HUES6 (cell line): ENCODE data around the gene ITPRID2.
"Not testable (repeated sequence)": the region's sequence is repeated elsewhere in the genome, so short reads cannot be mapped to it uniquely, and the experiment has no call there.

Experiments used
- H3K27ac ChIP-seq: 2 replicates; pipeline ENCODE4 v1.7.0; 2013; ENCODE audit warnings: low read depth, mild to moderate bottlenecking, low read length, inconsistent platforms
- H3K27me3 ChIP-seq: 2 replicates; pipeline ENCODE4 v1.6.1; 2013; ENCODE audit warnings: low read length; ENCODE audit not compliant: control insufficient read depth, insufficient read depth
- H3K36me3 ChIP-seq: 2 replicates; pipeline ENCODE4 v1.6.1; 2013; ENCODE audit warnings: low read length; ENCODE audit not compliant: control insufficient read depth, insufficient read depth
- H3K4me1 ChIP-seq: 2 replicates; pipeline ENCODE4 v1.6.1; 2013; ENCODE audit warnings: low read length; ENCODE audit not compliant: control insufficient read depth, insufficient read depth
- H3K4me3 ChIP-seq: 2 replicates; pipeline ENCODE4 v1.5.1; 2013; ENCODE audit warnings: low read depth, low read length
- H3K9ac ChIP-seq: one replicate; pipeline ENCODE4 v1.6.1; 2013; ENCODE audit warnings: mild to moderate bottlenecking, low read length
- H3K9me3 ChIP-seq: 2 replicates; pipeline ENCODE4 v1.6.1; 2013; ENCODE audit warnings: low read depth, low read length; ENCODE audit not compliant: control insufficient read depth, insufficient read depth

ITPRID2 gene

GRCh38 chr2:181961167-181961566, 69.6 kb downstream of the ITPRID2 start:
- H3K9ac ChIP-seq, H3K36me3 ChIP-seq, H3K27ac ChIP-seq, H3K4me3 ChIP-seq, H3K9me3 ChIP-seq, H3K27me3 ChIP-seq, H3K4me1 ChIP-seq: not testable (repeated sequence)

- Histone ChIP-seq H3K36me3 (no peaks in the 10 kb centered on the region), H3K9ac (no peak overlapping the region), H3K9me3 (no peaks in the 10 kb centered on the region), H3K4me3 (no peak overlapping the region), H3K27ac (no peak overlapping the region), H3K4me1 (no peaks in the 10 kb centered on the region), H3K27me3 (no peaks in the 10 kb centered on the region)
Measured at GRCh38 chr2:181962142-181962541, 70.6 kb downstream of the ITPRID2 start.

- Histone ChIP-seq H3K4me1 (no peaks in the 10 kb centered on the region), H3K36me3 (no peaks in the 10 kb centered on the region), H3K9ac (no peak overlapping the region), H3K27me3 (no peaks in the 10 kb centered on the region), H3K9me3 (no peaks in the 10 kb centered on the region), H3K27ac (no peak overlapping the region), H3K4me3 (no peak overlapping the region)
Measured at GRCh38 chr2:181970160-181970794, 78.7 kb downstream of the ITPRID2 start.

GRCh38 chr2:181971032-181971431, 79.5 kb downstream of the ITPRID2 start:
- no peaks in the 10 kb centered on the region for H3K9me3 ChIP-seq
- no peaks in the 10 kb centered on the region for H3K27me3 ChIP-seq
- no peaks in the 10 kb centered on the region for H3K36me3 ChIP-seq
- no peak overlapping the region for H3K27ac ChIP-seq
- no peaks in the 10 kb centered on the region for H3K4me1 ChIP-seq
- no peak overlapping the region for H3K4me3 ChIP-seq
- no peak overlapping the region for H3K9ac ChIP-seq

- no peaks in the 10 kb centered on the region for H3K27me3 ChIP-seq
- H3K4me3 ChIP-seq, result no peak overlapping the region
- H3K9ac ChIP-seq, result no peak overlapping the region
- H3K36me3 ChIP-seq, result no peaks in the 10 kb centered on the region
- H3K27ac ChIP-seq, result no peak overlapping the region
- no peaks in the 10 kb centered on the region for H3K9me3 ChIP-seq
- H3K4me1 ChIP-seq, result no peaks in the 10 kb centered on the region
Measured at GRCh38 chr2:181972431-181973170, 81.1 kb downstream of the ITPRID2 start.

GRCh38 chr2:181973171-181973783, 81.7 kb downstream of the ITPRID2 start:
- Histone ChIP-seq H3K9me3 (no peaks in the 10 kb centered on the region), H3K4me1 (no peaks in the 10 kb centered on the region), H3K9ac (no peak overlapping the region), H3K27me3 (no peaks in the 10 kb centered on the region), H3K36me3 (no peaks in the 10 kb centered on the region), H3K27ac (no peak overlapping the region), H3K4me3 (no peak overlapping the region)

GRCh38 chr2:181977661-181978350, 86.3 kb downstream of the ITPRID2 start:
- H3K9me3 ChIP-seq, result no peaks in the 10 kb centered on the region
- H3K9ac ChIP-seq, result no peak overlapping the region
- H3K36me3 ChIP-seq, result no peaks in the 10 kb centered on the region
- H3K4me1 ChIP-seq, result no peaks in the 10 kb centered on the region
- no peak overlapping the region for H3K27ac ChIP-seq
- H3K27me3 ChIP-seq, result no peaks in the 10 kb centered on the region
- H3K4me3 ChIP-seq, result no peak overlapping the region

GRCh38 chr2:181978351-181979150, 87.0 kb downstream of the ITPRID2 start:
- no peak overlapping the region for H3K4me3 ChIP-seq
- H3K4me1 ChIP-seq, result no peaks in the 10 kb centered on the region
- no peaks in the 10 kb centered on the region for H3K9me3 ChIP-seq
- H3K27me3 ChIP-seq, result no peaks in the 10 kb centered on the region
- H3K27ac ChIP-seq, result no peak overlapping the region
- no peak overlapping the region for H3K9ac ChIP-seq
- H3K36me3 ChIP-seq, result no peaks in the 10 kb centered on the region
